ENCODE measurements around the gene PIGH. TPM values are rescaled to one million over a fixed set of nuclear protein-coding genes. Genes with fewer than 3 reads are reported as not detected.
A peak's percentile ranks its signal among the peaks of the same experiment; 100 is the strongest.

PIGH gene
- total RNA-seq, 6 experiments from 2014 or later = 12.7 to 16.0 (median 13.8) TPM

DNA sequence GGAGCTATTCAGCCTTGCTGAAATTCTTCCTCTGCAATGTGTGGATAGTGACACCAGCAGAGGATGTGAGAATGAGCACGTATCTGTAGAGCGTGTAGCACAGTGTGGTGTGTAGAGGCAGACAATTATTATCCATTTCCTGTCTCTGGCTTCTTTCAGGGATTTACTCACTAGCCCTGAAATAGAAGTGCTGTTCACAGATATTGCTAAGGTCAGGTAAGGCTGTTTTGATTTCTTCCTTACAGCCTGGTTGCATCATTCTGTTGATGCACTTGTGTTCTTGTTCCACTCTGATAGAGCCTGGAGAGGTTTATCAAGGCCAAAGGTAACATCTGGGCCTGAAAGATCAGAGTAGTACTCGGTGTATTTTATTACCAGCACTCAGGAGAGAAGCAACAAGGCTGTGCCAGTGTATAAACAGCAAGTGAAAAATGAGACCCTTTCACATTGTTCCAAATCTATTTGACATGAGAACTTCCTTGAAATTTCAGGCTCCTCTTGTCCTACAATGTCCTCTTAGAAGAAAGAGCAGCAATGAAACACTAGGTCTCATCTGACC lies 36.4 kb upstream of the PIGH start:
- Histone ChIP-seq H3K4me1 (no peaks in the 10 kb centered on the region), H3K27ac (no peak overlapping the region), H3K9me3 (no peaks in the 10 kb centered on the region), H3K27me3 (no peaks in the 10 kb centered on the region), H3K4me3 (no peak overlapping the region), H3K36me3 (no peaks in the 10 kb centered on the region)
- ATAC-seq (peak in 2 of 4 donors; percentile 43 to 65), DNase-seq (no peak)
- WGBS (ENCODE audit: insufficient coverage, low coverage, low lambda C conversion rate, missing lambda C conversion rate) = 76% methylated on average over 3 of the region's 3 CpGs
- no peak for TF ChIP-seq POLR2A (IDR thresholded peaks at IDR 0.05)
- TF ChIP-seq, protein P1, sequence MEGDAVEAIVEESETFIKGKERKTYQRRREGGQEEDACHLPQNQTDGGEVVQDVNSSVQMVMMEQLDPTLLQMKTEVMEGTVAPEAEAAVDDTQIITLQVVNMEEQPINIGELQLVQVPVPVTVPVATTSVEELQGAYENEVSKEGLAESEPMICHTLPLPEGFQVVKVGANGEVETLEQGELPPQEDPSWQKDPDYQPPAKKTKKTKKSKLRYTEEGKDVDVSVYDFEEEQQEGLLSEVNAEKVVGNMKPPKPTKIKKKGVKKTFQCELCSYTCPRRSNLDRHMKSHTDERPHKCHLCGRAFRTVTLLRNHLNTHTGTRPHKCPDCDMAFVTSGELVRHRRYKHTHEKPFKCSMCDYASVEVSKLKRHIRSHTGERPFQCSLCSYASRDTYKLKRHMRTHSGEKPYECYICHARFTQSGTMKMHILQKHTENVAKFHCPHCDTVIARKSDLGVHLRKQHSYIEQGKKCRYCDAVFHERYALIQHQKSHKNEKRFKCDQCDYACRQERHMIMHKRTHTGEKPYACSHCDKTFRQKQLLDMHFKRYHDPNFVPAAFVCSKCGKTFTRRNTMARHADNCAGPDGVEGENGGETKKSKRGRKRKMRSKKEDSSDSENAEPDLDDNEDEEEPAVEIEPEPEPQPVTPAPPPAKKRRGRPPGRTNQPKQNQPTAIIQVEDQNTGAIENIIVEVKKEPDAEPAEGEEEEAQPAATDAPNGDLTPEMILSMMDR (IDR thresholded peaks at IDR 0.05) = no peak
- intact Hi-C loops (cut with DNase I) = no loop called here

GRCh38 chr14:67633451-67634147 lies 33.5 kb upstream of the PIGH start:
- Histone ChIP-seq H3K4me3 (no peak overlapping the region), H3K27me3 (no peaks in the 10 kb centered on the region), H3K36me3 (no peaks in the 10 kb centered on the region), H3K9me3 (no peaks in the 10 kb centered on the region), H3K4me1 (no peaks in the 10 kb centered on the region), H3K27ac (no peak overlapping the region)
- 89% methylated on average over 5 of the region's 5 CpGs for WGBS (ENCODE audit: insufficient coverage, low coverage, low lambda C conversion rate, missing lambda C conversion rate)
- TF ChIP-seq POLR2A (IDR thresholded peaks at IDR 0.05) = no peak
- TF ChIP-seq, protein P1 (IDR thresholded peaks at IDR 0.05) = no peak
- no peak for ATAC-seq
- intact Hi-C loops (cut with DNase I) = no loop called here
- no peak for DNase-seq

GRCh38 chr14:67630938-67631337 lies 30.9 kb upstream of the PIGH start:
- 55% methylated on average over 5 of the region's 5 CpGs for WGBS (ENCODE audit: insufficient coverage, low coverage, low lambda C conversion rate, missing lambda C conversion rate)
- Histone ChIP-seq H3K27me3 (no peaks in the 10 kb centered on the region), H3K4me1 (no peaks in the 10 kb centered on the region), H3K27ac (no peak overlapping the region), H3K36me3 (no peaks in the 10 kb centered on the region), H3K4me3 (no peak overlapping the region), H3K9me3 (no peaks in the 10 kb centered on the region)
- TF ChIP-seq, protein P1 (IDR thresholded peaks at IDR 0.05) = no peak
- TF ChIP-seq POLR2A (IDR thresholded peaks at IDR 0.05) = no peak
- DNase-seq = no peak
- intact Hi-C loops (cut with DNase I) = no loop called here
- peak; percentile 43 to 78 (median 58) for ATAC-seq

DNA sequence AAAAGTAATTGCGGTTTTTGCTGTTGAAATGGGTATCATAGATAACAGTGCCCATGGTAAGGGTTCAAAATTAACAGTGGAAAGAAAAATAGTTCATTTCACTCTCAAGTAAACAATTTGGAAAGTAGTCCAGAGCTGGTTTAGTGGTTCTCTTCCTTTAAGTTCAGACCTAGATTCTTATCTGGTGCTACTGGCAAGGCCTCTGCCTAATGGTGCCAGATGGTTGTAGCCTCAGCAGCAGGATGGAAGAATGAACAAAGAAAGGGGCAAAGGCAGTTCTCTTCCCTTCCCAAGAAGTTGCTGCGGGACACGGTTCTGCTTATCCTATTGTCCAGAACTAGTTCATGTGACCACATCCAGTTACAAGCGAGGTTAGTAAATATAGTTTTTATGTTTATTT lies 30.1 kb upstream of the PIGH start:
- Histone ChIP-seq H3K4me3 (no peak overlapping the region), H3K36me3 (no peaks in the 10 kb centered on the region), H3K27me3 (no peaks in the 10 kb centered on the region), H3K9me3 (no peaks in the 10 kb centered on the region), H3K27ac (no peak overlapping the region), H3K4me1 (no peaks in the 10 kb centered on the region)
- 94% methylated on average over 4 of the region's 4 CpGs for WGBS (ENCODE audit: insufficient coverage, low coverage, low lambda C conversion rate, missing lambda C conversion rate)
- TF ChIP-seq, protein P1 (IDR thresholded peaks at IDR 0.05) = no peak
- TF ChIP-seq POLR2A (IDR thresholded peaks at IDR 0.05) = no peak
- DNase-seq = no peak
- intact Hi-C loops (cut with DNase I) = no loop called here
- no peak for ATAC-seq

Data from right lobe of liver (tissue), 6 donors.